Left ventricle myocardium inferior (tissue), 1 donor: Measurements from ENCODE around the gene HRAS. TPM values are rescaled to one million over a fixed set of nuclear protein-coding genes. Genes with fewer than 3 reads are reported as not detected.

Experiments
- DNase-seq: peaks from one replicate; pipeline ENCODE4 v3.0.0-alpha.2; 2020
- H3K27ac ChIP-seq: fragments of 200-600 bp; replicated peaks from 2 replicates; pipeline ENCODE4 v1.8.0; 2021
- H3K27me3 ChIP-seq: fragments of 200-600 bp; 2 replicates; pipeline ENCODE4 v1.8.0; 2021; ENCODE audit warnings: low read depth
- H3K36me3 ChIP-seq: fragments of 200-600 bp; 2 replicates; pipeline ENCODE4 v1.8.0; 2021
- H3K4me1 ChIP-seq: fragments of 200-600 bp; 2 replicates; pipeline ENCODE4 v1.8.0; 2021
- H3K4me3 ChIP-seq: fragments of 200-600 bp; 2 replicates; pipeline ENCODE4 v1.8.0; 2021; ENCODE audit warnings: mild to moderate bottlenecking, moderate library complexity
- H3K9me3 ChIP-seq: fragments of 200-600 bp; replicated peaks from 2 replicates; pipeline ENCODE4 v1.8.0; 2021
- intact Hi-C: fragments of 100-400 bp; cut with micrococcal nuclease; formaldehyde crosslinking; loops from one replicate; pipeline ENCODE4 v1.11.0; 2022
- total RNA-seq: library from RNA; stranded (reverse); fragmentation: NEBNext Ultra II Directional; extraction: Animal tissue kit (Norgen Biotek cat#: 25700); gene quantifications from one replicate; pipeline ENCODE4 v1.2.1, GENCODE V29; 2021
- TF ChIP-seq, protein P1 (sequence below): fragments of 200-600 bp; IDR thresholded peaks from 2 replicates; pipeline ENCODE4 v1.8.0; 2021; ENCODE audit warnings: antibody characterized with exemption, mild to moderate bottlenecking, borderline replicate concordance
- donor health status: DM: no; HTN: yes; CAD: no; lungs with severe emphysema.

The HRAS gene
- total RNA-seq, 1 donor from 2014 or later: 55.9 TPM

DNA sequence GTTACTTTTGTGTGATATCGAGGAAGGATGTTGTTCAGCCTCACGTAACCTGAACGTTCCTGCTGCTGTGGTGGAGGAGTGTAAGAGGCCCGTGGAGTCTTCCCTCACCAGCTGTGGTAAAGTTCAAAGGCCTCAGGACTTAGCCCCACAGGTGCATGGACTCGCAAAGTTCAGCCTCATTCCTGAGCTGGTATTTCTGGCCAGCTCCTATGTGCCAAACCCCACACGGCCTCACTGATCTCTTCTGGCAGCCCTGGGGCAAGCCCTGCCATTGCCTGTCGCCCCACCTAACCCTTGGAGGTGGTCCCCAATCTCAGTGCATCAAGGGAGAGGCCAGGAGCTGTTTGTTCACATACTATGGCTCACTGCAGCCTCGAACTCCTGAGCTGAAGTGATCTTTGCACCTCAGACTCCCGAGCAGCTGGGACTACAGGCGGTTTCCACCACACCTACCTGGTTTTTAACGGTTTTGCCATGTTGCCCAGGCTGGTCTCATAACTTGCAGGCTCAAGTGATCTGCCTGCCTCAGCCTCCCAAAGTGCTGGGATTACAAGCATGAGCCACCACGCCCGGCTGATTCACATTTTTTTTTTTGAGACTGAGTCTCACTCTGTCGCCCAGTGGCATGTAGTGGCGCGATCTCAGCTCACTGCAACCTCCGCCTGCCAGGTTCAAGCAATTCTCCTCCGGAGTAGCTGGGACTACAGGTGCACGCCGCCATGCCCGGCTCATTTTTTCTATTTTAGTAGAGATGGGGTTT, 43.1 kb upstream of the HRAS start:
- H3K27ac ChIP-seq: no peak overlapping the region
- H3K4me1 ChIP-seq: peaks cover 71% of the 10 kb centered on the region
- no peaks in the 10 kb centered on the region for H3K9me3 ChIP-seq
- H3K4me3 ChIP-seq: peak overlapping the region; percentile 79
- peaks cover 22% of the 10 kb centered on the region for H3K36me3 ChIP-seq
- no peak for DNase-seq
- intact Hi-C loops: no loop called here
- TF ChIP-seq, protein P1, sequence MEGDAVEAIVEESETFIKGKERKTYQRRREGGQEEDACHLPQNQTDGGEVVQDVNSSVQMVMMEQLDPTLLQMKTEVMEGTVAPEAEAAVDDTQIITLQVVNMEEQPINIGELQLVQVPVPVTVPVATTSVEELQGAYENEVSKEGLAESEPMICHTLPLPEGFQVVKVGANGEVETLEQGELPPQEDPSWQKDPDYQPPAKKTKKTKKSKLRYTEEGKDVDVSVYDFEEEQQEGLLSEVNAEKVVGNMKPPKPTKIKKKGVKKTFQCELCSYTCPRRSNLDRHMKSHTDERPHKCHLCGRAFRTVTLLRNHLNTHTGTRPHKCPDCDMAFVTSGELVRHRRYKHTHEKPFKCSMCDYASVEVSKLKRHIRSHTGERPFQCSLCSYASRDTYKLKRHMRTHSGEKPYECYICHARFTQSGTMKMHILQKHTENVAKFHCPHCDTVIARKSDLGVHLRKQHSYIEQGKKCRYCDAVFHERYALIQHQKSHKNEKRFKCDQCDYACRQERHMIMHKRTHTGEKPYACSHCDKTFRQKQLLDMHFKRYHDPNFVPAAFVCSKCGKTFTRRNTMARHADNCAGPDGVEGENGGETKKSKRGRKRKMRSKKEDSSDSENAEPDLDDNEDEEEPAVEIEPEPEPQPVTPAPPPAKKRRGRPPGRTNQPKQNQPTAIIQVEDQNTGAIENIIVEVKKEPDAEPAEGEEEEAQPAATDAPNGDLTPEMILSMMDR: no peak
- no peaks in the 10 kb centered on the region for H3K27me3 ChIP-seq

- intact Hi-C loops: no loop called here
- peaks cover 71% of the 10 kb centered on the region for H3K4me1 ChIP-seq
- H3K27me3 ChIP-seq: no peaks in the 10 kb centered on the region
- no peak for DNase-seq
- TF ChIP-seq, protein P1: no peak
- peak overlapping the region; percentile 79 for H3K4me3 ChIP-seq
- peaks cover 13% of the 10 kb centered on the region for H3K36me3 ChIP-seq
- H3K27ac ChIP-seq: no peak overlapping the region
- no peaks in the 10 kb centered on the region for H3K9me3 ChIP-seq
Measured at GRCh38 chr11:577611-577894, 42.2 kb upstream of the HRAS start.

DNA sequence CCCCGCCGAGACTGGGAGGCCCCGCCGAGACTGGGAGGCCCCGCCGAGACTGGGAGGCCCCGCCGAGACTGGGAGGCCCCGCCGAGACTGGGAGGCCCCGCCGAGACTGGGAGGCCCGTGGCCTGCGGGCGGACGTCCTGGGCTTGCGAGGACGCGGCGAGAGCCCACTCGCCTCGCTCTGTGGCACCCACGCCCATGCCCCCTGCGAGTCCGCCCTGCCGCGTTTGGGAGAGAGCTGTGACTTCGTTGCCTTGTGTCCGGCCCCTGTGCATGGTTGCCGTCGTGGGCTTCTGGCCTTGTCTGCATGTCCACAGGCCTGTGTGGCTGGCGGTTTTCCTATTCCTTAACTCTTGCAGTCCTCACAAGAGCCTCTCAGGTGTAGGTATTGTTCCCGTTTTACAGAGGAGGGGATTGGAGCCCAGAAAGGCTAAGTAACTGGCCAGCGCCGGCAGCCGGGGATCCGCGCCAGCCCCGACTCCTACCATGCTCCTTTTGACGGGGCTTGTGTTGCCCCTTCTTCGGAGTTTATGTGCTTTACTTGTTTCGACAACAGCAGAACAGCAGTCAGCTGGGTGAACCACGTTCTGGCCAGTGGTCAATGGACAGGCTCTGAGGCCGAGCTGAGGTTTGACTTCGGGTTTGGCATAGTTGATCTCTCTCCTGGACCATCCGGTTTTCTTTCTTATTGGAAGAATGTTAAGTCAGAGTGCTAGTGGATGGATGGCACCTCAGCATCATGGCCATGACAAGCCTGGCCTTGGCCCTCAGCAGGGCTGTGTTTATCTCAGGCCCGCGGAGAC, 41.6 kb upstream of the HRAS start:
- H3K4me1 ChIP-seq: peaks cover 70% of the 10 kb centered on the region
- H3K9me3 ChIP-seq: no peaks in the 10 kb centered on the region
- peak overlapping the region; percentile 97 for H3K27ac ChIP-seq
- TF ChIP-seq, protein P1: no peak
- H3K4me3 ChIP-seq: peak overlapping the region; percentile 79
- no peak for DNase-seq
- H3K27me3 ChIP-seq: no peaks in the 10 kb centered on the region
- intact Hi-C loops: no loop called here
- peaks cover 7% of the 10 kb centered on the region for H3K36me3 ChIP-seq

GRCh38 chr11:575996-576768, 40.8 kb upstream of the HRAS start, which contains the start of gene PHRF1:
TSS of gene PHRF1 (plus strand) at chr11:576470. CDS start at chr11:581513, 5,043 bp downstream.
- Histone ChIP-seq H3K27me3 (no peaks in the 10 kb centered on the region), H3K36me3 (no peaks in the 10 kb centered on the region), H3K4me1 (peaks cover 62% of the 10 kb centered on the region), H3K9me3 (no peaks in the 10 kb centered on the region), H3K27ac (peak within 1 kb of the TSS; percentile 97), H3K4me3 (peak within 1 kb of the TSS; percentile 79)
- peak; percentile 97 for DNase-seq
- intact Hi-C loops: no loop called here
- TF ChIP-seq, protein P1: no peak

GRCh38 chr11:575313-575995, 40.1 kb upstream of the HRAS start:
- DNase-seq: no peak

More at GRCh38 chr11:575313-575995, 40.1 kb upstream of the HRAS start:
- Histone ChIP-seq H3K27ac (peak overlapping the region; percentile 86), H3K27me3 (no peaks in the 10 kb centered on the region), H3K9me3 (no peaks in the 10 kb centered on the region), H3K4me1 (peaks cover 55% of the 10 kb centered on the region), H3K4me3 (peak overlapping the region; percentile 79), H3K36me3 (no peaks in the 10 kb centered on the region)
- intact Hi-C loops: no loop called here
- TF ChIP-seq, protein P1: no peak
